GM23248 (cell line): ENCODE results near the gene MRPS34.

Experiments
- EZH2 ChIP-seq: fragments of 200-600 bp; sonication (generic); IDR thresholded peaks from 2 replicates; pipeline ENCODE4 v1.6.1; 2018; ENCODE audit warnings: antibody characterized with exemption, mild to moderate bottlenecking; ENCODE audit not compliant: insufficient read depth, poor library complexity, severe bottlenecking
- EZH2phosphoT487 ChIP-seq: fragments of 200-600 bp; sonication (generic); IDR thresholded peaks from 2 replicates; pipeline ENCODE4 v1.6.1; 2018; ENCODE audit warnings: antibody characterized with exemption, moderate library complexity, mild to moderate bottlenecking, low read depth; ENCODE audit not compliant: insufficient read depth

DNA sequence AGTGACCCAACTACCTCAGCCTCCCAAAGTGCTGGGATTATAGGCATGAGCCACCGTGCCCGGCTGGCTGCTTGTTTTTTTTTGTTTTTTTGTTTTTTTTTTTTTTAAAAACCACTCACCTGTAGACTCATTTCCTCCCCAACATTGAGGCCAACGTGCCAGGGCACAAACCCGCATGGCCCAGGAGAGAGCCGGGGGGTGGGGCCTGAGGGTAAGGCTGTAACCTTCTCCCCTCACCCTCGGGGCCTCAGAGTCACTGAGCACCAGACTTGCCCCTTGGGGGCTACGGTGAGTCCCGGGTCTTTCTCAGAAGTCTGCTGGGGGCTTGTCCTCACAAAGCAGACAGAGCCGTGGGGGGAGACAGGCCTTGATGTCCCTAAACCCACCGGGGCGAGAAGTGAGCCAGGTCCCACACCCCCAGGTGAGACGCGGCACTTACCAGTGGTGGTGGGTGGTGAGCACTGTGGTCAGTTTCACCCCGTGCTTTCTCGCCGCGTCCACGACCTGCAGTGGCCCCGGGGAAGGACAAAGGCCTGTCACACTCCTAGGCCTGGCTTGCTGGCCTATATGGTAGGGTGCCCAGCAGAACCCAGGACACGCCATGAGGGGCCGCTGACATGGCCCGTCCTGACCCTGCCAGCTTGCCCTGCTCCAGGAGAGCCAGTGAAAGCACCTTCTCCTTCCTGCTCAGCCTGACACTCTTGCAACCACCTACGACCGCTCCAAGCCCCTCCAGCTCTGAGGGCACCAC is 49.1 kb upstream of the MRPS34 start:
- TF ChIP-seq EZH2 (no peak), EZH2phosphoT487 (no peak)
